ENCODE results near the gene SLC37A4.

GRCh38 chr11:118997627-118998387 lies 32.9 kb downstream of the SLC37A4 start, which contains the start of gene CENATAC:
- TF ChIP-seq EZH2 (IDR thresholded peaks at IDR 0.05; ENCODE audit: insufficient read depth, poor library complexity, severe bottlenecking) (no peak), EZH2phosphoT487 (IDR thresholded peaks at IDR 0.05; ENCODE audit: insufficient read depth, low read depth) (no peak)

Data from GM23248 (cell line).